Measurements from ENCODE around the gene DUSP9.

The DUSP9 gene

GRCh38 chrX:153633607-153634180 lies 13.3 kb upstream of the DUSP9 start:
- DNase-seq (ENCODE audit: low read depth), result no peak
- TF ChIP-seq, protein P1, sequence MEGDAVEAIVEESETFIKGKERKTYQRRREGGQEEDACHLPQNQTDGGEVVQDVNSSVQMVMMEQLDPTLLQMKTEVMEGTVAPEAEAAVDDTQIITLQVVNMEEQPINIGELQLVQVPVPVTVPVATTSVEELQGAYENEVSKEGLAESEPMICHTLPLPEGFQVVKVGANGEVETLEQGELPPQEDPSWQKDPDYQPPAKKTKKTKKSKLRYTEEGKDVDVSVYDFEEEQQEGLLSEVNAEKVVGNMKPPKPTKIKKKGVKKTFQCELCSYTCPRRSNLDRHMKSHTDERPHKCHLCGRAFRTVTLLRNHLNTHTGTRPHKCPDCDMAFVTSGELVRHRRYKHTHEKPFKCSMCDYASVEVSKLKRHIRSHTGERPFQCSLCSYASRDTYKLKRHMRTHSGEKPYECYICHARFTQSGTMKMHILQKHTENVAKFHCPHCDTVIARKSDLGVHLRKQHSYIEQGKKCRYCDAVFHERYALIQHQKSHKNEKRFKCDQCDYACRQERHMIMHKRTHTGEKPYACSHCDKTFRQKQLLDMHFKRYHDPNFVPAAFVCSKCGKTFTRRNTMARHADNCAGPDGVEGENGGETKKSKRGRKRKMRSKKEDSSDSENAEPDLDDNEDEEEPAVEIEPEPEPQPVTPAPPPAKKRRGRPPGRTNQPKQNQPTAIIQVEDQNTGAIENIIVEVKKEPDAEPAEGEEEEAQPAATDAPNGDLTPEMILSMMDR (conservative IDR thresholded peaks at IDR 0.05; ENCODE audit: low read length), result no peak
- no peak overlapping the region for H3K4me3 ChIP-seq (ENCODE audit: low read length)

GRCh38 chrX:153634236-153634635 lies 12.8 kb upstream of the DUSP9 start:
- H3K4me3 ChIP-seq (ENCODE audit: low read length), result no peak overlapping the region
- TF ChIP-seq, protein P1 (conservative IDR thresholded peaks at IDR 0.05; ENCODE audit: low read length), result no peak
- no peak for DNase-seq (ENCODE audit: low read depth)

- no peak for DNase-seq (ENCODE audit: low read depth)
- no peak overlapping the region for H3K4me3 ChIP-seq (ENCODE audit: low read length)
- TF ChIP-seq, protein P1 (conservative IDR thresholded peaks at IDR 0.05; ENCODE audit: low read length), result no peak
Observed at GRCh38 chrX:153634832-153635231, 12.2 kb upstream of the DUSP9 start.

- TF ChIP-seq, protein P1 (conservative IDR thresholded peaks at IDR 0.05; ENCODE audit: low read length), result no peak
- DNase-seq (ENCODE audit: low read depth), result no peak
Observed at GRCh38 chrX:153635388-153635787, 11.6 kb upstream of the DUSP9 start.

DNA sequence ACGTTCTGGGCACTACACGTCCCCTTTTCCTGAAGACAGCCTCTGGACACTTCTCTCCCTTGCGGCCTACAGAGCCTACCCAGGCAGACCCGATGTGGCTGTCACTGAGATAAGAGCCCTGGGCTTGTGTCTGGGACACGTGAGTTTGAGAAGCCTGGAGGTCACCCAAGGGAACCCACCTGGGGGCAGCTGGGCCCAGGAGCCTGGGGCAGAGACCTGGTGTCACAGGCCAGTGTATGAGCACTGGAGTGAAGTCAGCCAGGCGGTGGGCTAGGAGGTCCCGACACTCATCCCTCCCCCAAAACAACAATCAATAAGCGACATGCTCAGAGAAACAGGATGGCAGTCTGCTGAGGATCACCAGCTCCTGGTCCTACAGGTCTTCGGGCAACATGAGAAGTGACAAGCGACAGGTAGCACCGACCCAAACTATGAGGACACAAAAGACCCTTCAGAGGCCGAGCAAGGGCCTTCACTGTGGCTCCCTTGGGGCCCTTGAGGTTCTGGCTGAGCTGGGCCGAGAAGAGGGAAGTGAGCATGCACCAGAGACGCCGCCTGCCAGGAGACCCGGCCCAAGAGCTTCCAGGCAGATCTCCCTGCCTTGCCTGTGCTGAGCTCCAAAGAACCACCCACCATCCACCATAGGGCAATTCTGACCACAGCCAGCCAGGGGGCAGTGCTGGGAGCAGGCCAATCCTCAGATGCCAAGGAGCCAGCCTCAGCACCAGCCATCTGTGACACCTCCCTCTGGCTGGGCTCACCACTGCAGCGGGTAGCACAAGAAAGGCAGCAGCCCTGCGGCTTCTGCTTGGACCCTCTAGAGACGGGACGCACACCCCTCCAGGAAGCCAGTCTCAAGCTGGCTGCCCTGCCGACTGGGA lies 11.0 kb upstream of the DUSP9 start:
- TF ChIP-seq, protein P1 (conservative IDR thresholded peaks at IDR 0.05; ENCODE audit: low read length), result peak; percentile 12; the same call in 1 of the 2 replicates
- no peak for DNase-seq (ENCODE audit: low read depth)
- no peak overlapping the region for H3K4me3 ChIP-seq (ENCODE audit: low read length)

More at GRCh38 chrX:153635388-153635787, 11.6 kb upstream of the DUSP9 start:
- H3K4me3 ChIP-seq (ENCODE audit: low read length), result no peak overlapping the region

DNA sequence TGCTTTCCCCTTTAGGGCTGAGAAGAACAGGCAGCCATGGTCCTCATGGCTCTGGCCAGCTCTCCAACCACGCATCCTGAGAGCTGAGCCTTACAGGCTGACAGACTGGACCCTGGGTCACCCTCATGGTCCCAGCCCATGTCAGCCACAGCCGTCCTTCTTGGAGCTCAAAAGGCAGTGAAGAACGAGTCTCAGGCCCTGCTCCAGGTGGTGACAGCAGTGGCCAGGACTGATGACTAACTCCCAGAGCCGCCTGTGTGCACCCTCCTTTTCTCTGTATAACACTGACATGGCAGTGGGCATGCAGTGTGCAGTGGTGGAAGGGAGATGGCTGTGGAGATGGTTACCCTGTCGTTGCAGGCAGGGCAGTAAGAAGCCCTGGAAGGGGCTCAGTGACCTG lies 10.3 kb upstream of the DUSP9 start:
- TF ChIP-seq, protein P1 (conservative IDR thresholded peaks at IDR 0.05; ENCODE audit: low read length), result no peak
- DNase-seq (ENCODE audit: low read depth), result no peak
- H3K4me3 ChIP-seq (ENCODE audit: low read length), result no peak overlapping the region

All from AG10803 (cell line).